Lower lobe of right lung (tissue), 2 donors: ENCODE results near the gene KRTAP4-16. TPM values are rescaled to one million over a fixed set of nuclear protein-coding genes. Genes with fewer than 3 reads are reported as not detected.
"Not testable (repeated sequence)": the region's sequence is repeated elsewhere in the genome, so short reads cannot be mapped to it uniquely, and the experiment has no call there.

Experiments
- ATAC-seq, 2 donors: fragments of 200-7000 bp; cut with Tn5 transposase; one replicate each; pipeline ENCODE4 v1.9.1; 2020 to 2022; ENCODE audit warnings: mild to moderate bottlenecking in 2 of 2, moderate library complexity in 2 of 2
- DNase-seq: peaks from one replicate; pipeline ENCODE4 v3.0.0-alpha.2; 2020
- H3K27ac ChIP-seq: fragments of 200-600 bp; one replicate; pipeline ENCODE4 v1.8.0; 2022
- H3K27me3 ChIP-seq: fragments of 200-600 bp; one replicate; pipeline ENCODE4 v1.8.0; 2022; ENCODE audit warnings: low read depth
- H3K36me3 ChIP-seq: fragments of 200-600 bp; one replicate; pipeline ENCODE4 v1.8.0; 2022; ENCODE audit warnings: mild to moderate bottlenecking
- H3K4me1 ChIP-seq: fragments of 200-600 bp; one replicate; pipeline ENCODE4 v1.8.0; 2022
- H3K4me3 ChIP-seq: fragments of 200-600 bp; one replicate; pipeline ENCODE4 v1.8.0; 2022; ENCODE audit warnings: mild to moderate bottlenecking
- H3K9me3 ChIP-seq: fragments of 200-600 bp; one replicate; pipeline ENCODE4 v1.8.0; 2022
- intact Hi-C: fragments of 100-400 bp; cut with DNase I; formaldehyde crosslinking; loops from one replicate; pipeline ENCODE4 v1.11.0; 2022
- total RNA-seq: library from RNA; stranded (reverse); fragmentation: NEBNext Ultra II Directional; extraction: Animal tissue kit (Norgen Biotek cat#: 25700); gene quantifications from one replicate; pipeline ENCODE4 v1.2.1, GENCODE V29; 2021
- TF ChIP-seq, protein P1 (sequence below): fragments of 200-600 bp; IDR thresholded peaks from one replicate; pipeline ENCODE4 v1.8.0; 2022; ENCODE audit warnings: antibody characterized with exemption, mild to moderate bottlenecking
- donor health status: DM: no; HTN: yes; CAD: no; lungs with severe emphysema.

KRTAP4-16 gene
- total RNA-seq, 1 donor from 2014 or later, result not detected

DNA sequence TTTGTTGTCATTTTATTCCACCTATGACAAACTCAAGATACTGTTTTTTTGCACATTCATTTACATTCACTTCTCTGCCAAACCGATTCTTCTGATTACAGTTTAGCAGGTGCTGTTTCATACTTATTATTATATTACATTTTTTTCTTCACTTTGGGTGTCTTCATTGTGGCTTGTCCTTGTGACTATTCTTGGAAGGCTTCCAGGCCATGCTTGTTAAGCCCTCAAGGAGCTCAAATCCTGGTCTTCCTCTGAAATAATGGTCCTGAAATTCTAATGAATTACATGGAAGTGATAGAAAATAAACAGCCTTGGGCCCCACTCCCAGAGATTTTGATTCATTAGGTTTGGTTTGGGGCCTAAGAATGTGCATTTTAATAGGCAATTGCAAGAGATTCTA is 37.7 kb downstream of the KRTAP4-16 start:
- ATAC-seq, result no peak
- Histone ChIP-seq H3K9me3 (no peaks in the 10 kb centered on the region), H3K36me3 (no peaks in the 10 kb centered on the region), H3K27ac (no peak overlapping the region), H3K27me3 (peaks cover 19% of the 10 kb centered on the region), H3K4me1 (no peaks in the 10 kb centered on the region), H3K4me3 (no peak overlapping the region)
- intact Hi-C loops, result no loop called here
- DNase-seq, result no peak
- TF ChIP-seq, protein P1, sequence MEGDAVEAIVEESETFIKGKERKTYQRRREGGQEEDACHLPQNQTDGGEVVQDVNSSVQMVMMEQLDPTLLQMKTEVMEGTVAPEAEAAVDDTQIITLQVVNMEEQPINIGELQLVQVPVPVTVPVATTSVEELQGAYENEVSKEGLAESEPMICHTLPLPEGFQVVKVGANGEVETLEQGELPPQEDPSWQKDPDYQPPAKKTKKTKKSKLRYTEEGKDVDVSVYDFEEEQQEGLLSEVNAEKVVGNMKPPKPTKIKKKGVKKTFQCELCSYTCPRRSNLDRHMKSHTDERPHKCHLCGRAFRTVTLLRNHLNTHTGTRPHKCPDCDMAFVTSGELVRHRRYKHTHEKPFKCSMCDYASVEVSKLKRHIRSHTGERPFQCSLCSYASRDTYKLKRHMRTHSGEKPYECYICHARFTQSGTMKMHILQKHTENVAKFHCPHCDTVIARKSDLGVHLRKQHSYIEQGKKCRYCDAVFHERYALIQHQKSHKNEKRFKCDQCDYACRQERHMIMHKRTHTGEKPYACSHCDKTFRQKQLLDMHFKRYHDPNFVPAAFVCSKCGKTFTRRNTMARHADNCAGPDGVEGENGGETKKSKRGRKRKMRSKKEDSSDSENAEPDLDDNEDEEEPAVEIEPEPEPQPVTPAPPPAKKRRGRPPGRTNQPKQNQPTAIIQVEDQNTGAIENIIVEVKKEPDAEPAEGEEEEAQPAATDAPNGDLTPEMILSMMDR, result no peak

DNA sequence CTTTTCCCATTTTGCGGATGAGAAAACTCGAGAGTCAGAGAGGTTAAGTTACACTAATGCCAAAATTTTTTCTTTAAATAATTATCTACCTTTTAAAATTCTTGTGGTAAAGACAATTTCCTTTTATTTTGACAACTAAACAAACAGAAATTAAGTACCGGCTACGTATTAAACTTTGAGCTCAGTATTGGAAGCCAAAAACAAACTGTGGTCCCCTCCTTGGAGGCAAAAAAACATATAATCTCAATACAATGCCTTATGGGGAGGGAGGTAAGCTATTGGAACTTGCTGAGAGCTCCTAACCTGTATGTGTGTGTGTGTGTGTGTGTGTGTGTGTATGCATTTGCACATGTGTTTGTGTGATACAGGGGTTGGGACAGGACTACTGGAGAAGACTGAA is 38.6 kb downstream of the KRTAP4-16 start:
- H3K27ac ChIP-seq, result no peak overlapping the region
- intact Hi-C loops, result no loop called here
- H3K36me3 ChIP-seq, result no peaks in the 10 kb centered on the region
- no peak overlapping the region for H3K4me3 ChIP-seq
- peaks cover 27% of the 10 kb centered on the region for H3K27me3 ChIP-seq
- H3K9me3 ChIP-seq, result no peaks in the 10 kb centered on the region
- DNase-seq (no peak), ATAC-seq (no peak)
- TF ChIP-seq, protein P1, result no peak
- no peaks in the 10 kb centered on the region for H3K4me1 ChIP-seq

DNA sequence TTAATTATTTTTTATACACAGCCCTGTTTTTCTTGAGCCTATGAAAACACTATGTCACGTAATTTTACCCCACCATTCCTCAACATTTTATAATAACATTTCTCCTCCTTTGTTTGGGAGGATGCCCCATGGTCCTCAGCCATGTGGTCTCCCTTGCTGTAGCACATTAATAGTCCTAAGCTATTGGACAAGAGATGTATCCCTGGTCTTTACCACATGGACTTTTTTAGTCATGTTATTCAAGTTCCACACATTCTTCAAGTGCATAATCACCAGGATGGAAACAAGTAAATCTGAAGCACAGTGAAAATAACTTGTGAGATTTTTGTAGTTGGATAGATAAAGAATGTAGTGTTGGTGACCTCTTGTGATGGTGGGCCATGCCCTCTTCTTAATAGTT is 40.0 kb downstream of the KRTAP4-16 start:
- no peak for ATAC-seq
- no peak overlapping the region for H3K27ac ChIP-seq
- no peaks in the 10 kb centered on the region for H3K9me3 ChIP-seq
- H3K4me1 ChIP-seq, result no peaks in the 10 kb centered on the region
- H3K36me3 ChIP-seq, result no peaks in the 10 kb centered on the region
- DNase-seq, result no peak
- H3K27me3 ChIP-seq, result peaks cover 28% of the 10 kb centered on the region
- intact Hi-C loops, result no loop called here
- TF ChIP-seq, protein P1, result no peak
- H3K4me3 ChIP-seq, result no peak overlapping the region

- intact Hi-C loops, result no loop called here
- ATAC-seq, result no peak
- peaks cover 28% of the 10 kb centered on the region for H3K27me3 ChIP-seq
- H3K27ac ChIP-seq, result no peak within 1 kb of the TSS
- TF ChIP-seq, protein P1, result no peak
- DNase-seq, result no peak
- H3K4me1 ChIP-seq, result no peaks in the 10 kb centered on the region
- H3K4me3 ChIP-seq, result no peak within 1 kb of the TSS
- H3K36me3 ChIP-seq, result no peaks in the 10 kb centered on the region
- H3K9me3 ChIP-seq, result no peaks in the 10 kb centered on the region
Measured at GRCh38 chr17:41060052-41060604, 41.9 kb downstream of the KRTAP4-16 start, which contains the start of gene KRTAP2-3. Gene KRTAP2-3 (minus strand): TSS chr17:41060114. CDS start chr17:41060050, 64 bp downstream.

- H3K4me3 ChIP-seq, H3K36me3 ChIP-seq, H3K27ac ChIP-seq, intact Hi-C loops, H3K4me1 ChIP-seq, ATAC-seq, DNase-seq, H3K9me3 ChIP-seq: not testable (repeated sequence)
- H3K27me3 ChIP-seq, result peaks cover 28% of the 10 kb centered on the region
Measured at GRCh38 chr17:41059276-41060051, 42.5 kb downstream of the KRTAP4-16 start.

GRCh38 chr17:41058741-41059140 is 43.3 kb downstream of the KRTAP4-16 start:
- ATAC-seq, result no peak
- no peaks in the 10 kb centered on the region for H3K9me3 ChIP-seq
- no peaks in the 10 kb centered on the region for H3K36me3 ChIP-seq
- no peak overlapping the region for H3K27ac ChIP-seq
- TF ChIP-seq, protein P1, result no peak
- no peaks in the 10 kb centered on the region for H3K4me1 ChIP-seq
- H3K4me3 ChIP-seq, result no peak overlapping the region
- H3K27me3 ChIP-seq, result peaks cover 28% of the 10 kb centered on the region
- DNase-seq, result no peak
- intact Hi-C loops, result no loop called here
